ENCODE measurements around the gene DHH. TPM values are rescaled to one million over a fixed set of nuclear protein-coding genes. Genes with fewer than 3 reads are reported as not detected.

Gene DHH
- polyA plus RNA-seq, 1 of the 3 experiments (the other 2 are of a cell fraction): 0.13 TPM

GRCh38 chr12:49138999-49139398 is 44.4 kb upstream of the DHH start:
- H3K27ac ChIP-seq (ENCODE audit: low read depth in 2 of 2, low read length in 1 of 2): no peak overlapping the region
- H3K9ac ChIP-seq: no peak overlapping the region
- H3K9me3 ChIP-seq: no peaks in the 10 kb centered on the region
- H2AFZ ChIP-seq (ENCODE audit: low read depth): no peak overlapping the region
- no peak for DNase-seq
- no peaks in the 10 kb centered on the region for H3F3A ChIP-seq (replicated peaks; ENCODE audit: insufficient read depth)
- no peaks in the 10 kb centered on the region for H3K4me1 ChIP-seq (ENCODE audit: control insufficient read depth in 1 of 2, insufficient read depth in 2 of 2, low read depth in 1 of 2, low read length in 1 of 2)
- ChIA-PET POLR2A (interaction anchor here (1.5 to 3.7 kb wide), 2 partner anchors 8 to 49 kb away, joined by 3 to 15 read pairs; partner anchors contain the start of gene TUBA1B), CTCF (interaction anchor here (1.0 to 1.2 kb wide), 3 partner anchors 8 to 76 kb away, joined by 3 read pairs; no protein-coding TSS in a partner anchor)
- peaks cover 9% of the 10 kb centered on the region for H3K79me2 ChIP-seq (ENCODE audit: insufficient read depth)
- no peaks in the 10 kb centered on the region for H3K36me3 ChIP-seq (replicated peaks in 1 of 2; ENCODE audit: control insufficient read depth in 1 of 2, insufficient read depth in 2 of 2, low read length in 1 of 2)
- H3K4me3 ChIP-seq (ENCODE audit: low read depth in 2 of 2, low read length in 1 of 2): no peak overlapping the region
- WGBS (ENCODE audit: low lambda C conversion rate): 74% methylated on average over 2 of the region's 2 CpGs
- H3K27me3 ChIP-seq (ENCODE audit: insufficient read depth): no peaks in the 10 kb centered on the region
- TF ChIP-seq ELF1 (IDR thresholded peaks at IDR 0.05): no peak
- no peak for TF ChIP-seq RAD21 (IDR thresholded peaks at IDR 0.05; ENCODE audit: low read length)
- no peak for TF ChIP-seq FOSL2 (IDR thresholded peaks at IDR 0.05; ENCODE audit: borderline replicate concordance, low read depth)
- no peak for TF ChIP-seq SIN3A (IDR thresholded peaks at IDR 0.05; ENCODE audit: borderline replicate concordance, low read depth, low read length)
- no peak for TF ChIP-seq FOXJ3 (CRISPR knock-in tag; IDR thresholded peaks at IDR 0.05)
- no peaks in the 10 kb centered on the region for H3K9me2 ChIP-seq
- no peak overlapping the region for H3K4me2 ChIP-seq
- no peaks in the 10 kb centered on the region for H4K20me1 ChIP-seq (ENCODE audit: insufficient read depth)

DNA sequence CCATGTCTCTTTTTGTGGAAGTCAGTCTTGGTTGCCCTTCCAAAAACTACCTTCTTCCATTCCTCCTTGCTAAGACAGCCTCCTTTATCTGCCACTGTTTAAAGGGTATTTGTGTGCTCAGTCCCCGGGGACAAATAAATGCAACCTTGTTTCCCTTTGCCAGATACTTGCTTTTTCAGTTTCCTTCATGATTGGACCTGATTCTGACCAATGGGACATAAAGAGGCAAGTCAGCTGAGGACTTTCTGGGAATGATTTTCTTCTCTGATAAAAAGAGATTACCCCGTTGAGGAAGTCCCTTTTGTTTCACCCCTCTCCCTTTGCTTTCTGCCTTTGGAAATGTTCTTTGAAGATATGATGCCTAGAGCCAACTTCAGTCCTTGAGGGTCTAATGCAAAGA is 44.0 kb upstream of the DHH start:
- no peak overlapping the region for H3K9ac ChIP-seq
- H3K4me3 ChIP-seq (ENCODE audit: low read depth in 2 of 2, low read length in 1 of 2): no peak overlapping the region
- TF ChIP-seq RFX5 (IDR thresholded peaks at IDR 0.05; ENCODE audit: low read length) (no peak), TCF12 (IDR thresholded peaks at IDR 0.05) (no peak), GABPA (IDR thresholded peaks at IDR 0.05; ENCODE audit: low read depth) (no peak), MEF2A (IDR thresholded peaks at IDR 0.05; ENCODE audit: borderline replicate concordance, low read depth) (no peak), RXRA (IDR thresholded peaks at IDR 0.05; ENCODE audit: borderline replicate concordance, low read depth) (no peak), RAD21 (IDR thresholded peaks at IDR 0.05; ENCODE audit: low read length) (no peak), JUND (IDR thresholded peaks at IDR 0.05) (no peak)
- TF ChIP-seq, protein P1, sequence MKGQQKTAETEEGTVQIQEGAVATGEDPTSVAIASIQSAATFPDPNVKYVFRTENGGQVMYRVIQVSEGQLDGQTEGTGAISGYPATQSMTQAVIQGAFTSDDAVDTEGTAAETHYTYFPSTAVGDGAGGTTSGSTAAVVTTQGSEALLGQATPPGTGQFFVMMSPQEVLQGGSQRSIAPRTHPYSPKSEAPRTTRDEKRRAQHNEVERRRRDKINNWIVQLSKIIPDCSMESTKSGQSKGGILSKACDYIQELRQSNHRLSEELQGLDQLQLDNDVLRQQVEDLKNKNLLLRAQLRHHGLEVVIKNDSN (IDR thresholded peaks at IDR 0.05; ENCODE audit: borderline replicate concordance, low read depth): no peak
- TF ChIP-seq, protein P2, sequence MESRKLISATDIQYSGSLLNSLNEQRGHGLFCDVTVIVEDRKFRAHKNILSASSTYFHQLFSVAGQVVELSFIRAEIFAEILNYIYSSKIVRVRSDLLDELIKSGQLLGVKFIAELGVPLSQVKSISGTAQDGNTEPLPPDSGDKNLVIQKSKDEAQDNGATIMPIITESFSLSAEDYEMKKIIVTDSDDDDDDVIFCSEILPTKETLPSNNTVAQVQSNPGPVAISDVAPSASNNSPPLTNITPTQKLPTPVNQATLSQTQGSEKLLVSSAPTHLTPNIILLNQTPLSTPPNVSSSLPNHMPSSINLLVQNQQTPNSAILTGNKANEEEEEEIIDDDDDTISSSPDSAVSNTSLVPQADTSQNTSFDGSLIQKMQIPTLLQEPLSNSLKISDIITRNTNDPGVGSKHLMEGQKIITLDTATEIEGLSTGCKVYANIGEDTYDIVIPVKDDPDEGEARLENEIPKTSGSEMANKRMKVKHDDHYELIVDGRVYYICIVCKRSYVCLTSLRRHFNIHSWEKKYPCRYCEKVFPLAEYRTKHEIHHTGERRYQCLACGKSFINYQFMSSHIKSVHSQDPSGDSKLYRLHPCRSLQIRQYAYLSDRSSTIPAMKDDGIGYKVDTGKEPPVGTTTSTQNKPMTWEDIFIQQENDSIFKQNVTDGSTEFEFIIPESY (IDR thresholded peaks at IDR 0.05; ENCODE audit: borderline replicate concordance, low read depth): no peak
- TF ChIP-seq, protein P3, sequence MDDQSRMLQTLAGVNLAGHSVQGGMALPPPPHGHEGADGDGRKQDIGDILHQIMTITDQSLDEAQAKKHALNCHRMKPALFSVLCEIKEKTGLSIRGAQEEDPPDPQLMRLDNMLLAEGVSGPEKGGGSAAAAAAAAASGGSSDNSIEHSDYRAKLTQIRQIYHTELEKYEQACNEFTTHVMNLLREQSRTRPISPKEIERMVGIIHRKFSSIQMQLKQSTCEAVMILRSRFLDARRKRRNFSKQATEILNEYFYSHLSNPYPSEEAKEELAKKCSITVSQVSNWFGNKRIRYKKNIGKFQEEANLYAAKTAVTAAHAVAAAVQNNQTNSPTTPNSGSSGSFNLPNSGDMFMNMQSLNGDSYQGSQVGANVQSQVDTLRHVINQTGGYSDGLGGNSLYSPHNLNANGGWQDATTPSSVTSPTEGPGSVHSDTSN (IDR thresholded peaks at IDR 0.05): no peak
- no peaks in the 10 kb centered on the region for H4K20me1 ChIP-seq (ENCODE audit: insufficient read depth)
- no peaks in the 10 kb centered on the region for H3K27me3 ChIP-seq (ENCODE audit: insufficient read depth)
- no peaks in the 10 kb centered on the region for H3K36me3 ChIP-seq (replicated peaks in 1 of 2; ENCODE audit: control insufficient read depth in 1 of 2, insufficient read depth in 2 of 2, low read length in 1 of 2)
- no peaks in the 10 kb centered on the region; a peak in 1 of 4 replicates for H3K4me1 ChIP-seq (ENCODE audit: control insufficient read depth in 1 of 2, insufficient read depth in 2 of 2, low read depth in 1 of 2, low read length in 1 of 2)
- no peak overlapping the region for H3K27ac ChIP-seq (ENCODE audit: low read depth in 2 of 2, low read length in 1 of 2)
- no peak for DNase-seq
- CTCF ChIA-PET: interaction anchor here (1.0 to 1.2 kb wide), 3 partner anchors 8 to 75 kb away, joined by 3 read pairs; no protein-coding TSS in a partner anchor
- no peaks in the 10 kb centered on the region for H3F3A ChIP-seq (replicated peaks; ENCODE audit: insufficient read depth)
- H3K79me2 ChIP-seq (ENCODE audit: insufficient read depth): peaks cover 13% of the 10 kb centered on the region
- 77% methylated on average over 2 of the region's 2 CpGs for WGBS (ENCODE audit: low lambda C conversion rate)
- no peaks in the 10 kb centered on the region for H3K9me3 ChIP-seq
- H2AFZ ChIP-seq (ENCODE audit: low read depth): no peak overlapping the region
- H3K4me2 ChIP-seq: no peak overlapping the region
- POLR2A ChIA-PET: interaction anchor here (1.5 kb wide), 1 partner anchor 50 kb away, joined by 3 read pairs; no protein-coding TSS in a partner anchor
- H3K9me2 ChIP-seq: no peaks in the 10 kb centered on the region

Data from SK-N-SH (cell line).